Measurements from ENCODE around the gene HENMT1.

GRCh38 chr1:108668777-108669176 lies 7.9 kb upstream of the HENMT1 start:
- TF ChIP-seq CTCF (IDR thresholded peaks at IDR 0.05) (no peak), POLR2A (IDR thresholded peaks at IDR 0.05) (no peak)

Data from testis (tissue), 2 donors.